Muscle layer of colon (tissue), 2 donors: ENCODE data around the gene CDC25B.

ENCODE experiments used
- H3K27ac ChIP-seq: one replicate; pipeline ENCODE4 v1.7.0; 2013; ENCODE audit warnings: low read depth, mild to moderate bottlenecking, low read length, moderate library complexity
- H3K27me3 ChIP-seq, 2 donors: one replicate each; pipeline ENCODE4 v1.7.0; 2013; ENCODE audit warnings: low read length in 2 of 2, mild to moderate bottlenecking in 2 of 2; ENCODE audit not compliant: insufficient read depth in 2 of 2, control insufficient read depth in 1 of 2
- H3K36me3 ChIP-seq: one replicate; pipeline ENCODE4 v1.7.0; 2013; ENCODE audit warnings: mild to moderate bottlenecking, low read length; ENCODE audit not compliant: insufficient read depth
- H3K4me1 ChIP-seq: one replicate; pipeline ENCODE4 v1.7.0; 2013; ENCODE audit warnings: mild to moderate bottlenecking, low read length; ENCODE audit not compliant: insufficient read depth
- H3K4me3 ChIP-seq, 2 donors: one replicate each; pipeline ENCODE4 v1.7.0; 2013; ENCODE audit warnings: low read length in 2 of 2, low read depth in 1 of 2, mild to moderate bottlenecking in 1 of 2, moderate library complexity in 1 of 2
- H3K9ac ChIP-seq: one replicate; pipeline ENCODE4 v1.7.0; 2013; ENCODE audit warnings: low read length
- H3K9me3 ChIP-seq: one replicate; pipeline ENCODE4 v1.7.0; 2013; ENCODE audit warnings: mild to moderate bottlenecking, low read length
- donor health status: abdominal sarcoma.
- donor health status: Adenocarcinoma of cecum.

CDC25B gene

DNA sequence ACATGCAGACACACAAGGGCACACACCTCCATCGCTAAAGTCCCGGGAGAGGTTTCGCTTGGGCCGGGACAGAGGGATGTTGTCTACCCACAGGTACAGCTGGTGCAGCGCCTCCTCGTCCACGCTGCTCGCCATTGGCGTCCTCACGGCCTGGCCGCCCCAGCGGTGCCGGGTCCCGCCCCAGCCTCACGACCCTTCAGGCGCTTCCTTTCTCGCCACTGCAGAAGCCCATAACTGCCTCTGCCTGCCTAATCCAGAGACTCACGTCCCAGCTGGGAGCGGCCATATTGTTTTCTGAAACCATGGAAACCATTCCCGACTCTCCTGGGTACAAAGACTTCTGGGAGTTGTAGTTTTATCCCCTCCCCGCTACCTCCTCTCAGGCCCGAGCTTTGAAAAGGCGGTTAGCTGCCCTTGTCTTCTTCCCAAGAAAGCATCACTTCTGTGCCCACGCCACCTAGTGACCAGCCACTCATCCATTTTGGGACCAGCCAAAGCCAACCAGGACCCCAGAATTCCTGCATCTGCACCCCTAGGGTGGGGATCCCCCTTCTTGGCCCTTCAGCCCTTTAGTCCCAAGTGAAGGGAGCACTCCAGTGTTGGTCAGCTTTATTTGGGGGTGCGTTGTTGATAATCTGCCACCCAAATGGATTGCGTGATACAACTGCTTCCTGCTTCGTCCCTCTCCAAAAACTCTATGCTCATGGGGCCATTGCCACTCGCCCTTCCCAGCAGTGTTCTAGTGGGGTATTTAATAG, 14.8 kb upstream of the CDC25B start, which contains the start of gene SPEF1:
Gene SPEF1, minus strand, starts transcription at position 296 of the 758 bp plus-strand sequence. Its CDS starts 161 bp downstream, at position 135.
- Histone ChIP-seq H3K27me3 (no peaks in the 10 kb centered on the region), H3K36me3 (no peaks in the 10 kb centered on the region), H3K27ac (peak within 1 kb of the TSS; percentile 37), H3K4me3 (peak within 1 kb of the TSS in 1 of 2 donors; percentile 72), H3K4me1 (peaks cover 48% of the 10 kb centered on the region), H3K9ac (no peak within 1 kb of the TSS), H3K9me3 (no peaks in the 10 kb centered on the region)

DNA sequence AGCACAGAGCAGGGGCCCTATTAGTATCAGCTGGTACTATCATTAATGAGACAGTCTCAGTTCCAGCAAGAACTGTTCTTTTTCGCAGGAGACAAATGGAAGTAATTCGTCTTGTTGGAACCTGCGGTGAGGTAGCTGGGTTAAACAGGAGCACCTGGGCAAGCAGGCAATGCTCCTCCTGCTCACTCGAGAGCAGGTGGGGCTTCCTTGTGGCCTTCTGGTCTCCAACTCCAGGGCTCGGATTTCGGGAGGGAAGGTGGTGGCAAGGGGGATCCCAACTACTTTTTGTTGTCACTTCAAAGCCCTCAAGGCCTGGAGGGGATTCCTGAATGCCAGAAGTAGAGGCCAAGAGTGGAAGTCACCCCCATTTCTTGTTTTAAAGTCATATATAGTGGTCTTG, 13.5 kb upstream of the CDC25B start:
- H3K36me3 ChIP-seq: no peaks in the 10 kb centered on the region
- no peak overlapping the region for H3K4me3 ChIP-seq

GRCh38 chr20:3783068-3783489, 13.0 kb upstream of the CDC25B start:
- Histone ChIP-seq H3K9ac (no peak overlapping the region), H3K4me1 (peaks cover 47% of the 10 kb centered on the region), H3K27ac (no peak overlapping the region)

More for the DNA sequence above, 13.5 kb upstream of the CDC25B start:
- Histone ChIP-seq H3K4me1 (peaks cover 47% of the 10 kb centered on the region), H3K9me3 (no peaks in the 10 kb centered on the region), H3K27ac (no peak overlapping the region), H3K9ac (no peak overlapping the region), H3K27me3 (no peaks in the 10 kb centered on the region)

GRCh38 chr20:3783511-3784195, 12.5 kb upstream of the CDC25B start:
- no peaks in the 10 kb centered on the region for H3K36me3 ChIP-seq
- no peaks in the 10 kb centered on the region for H3K27me3 ChIP-seq
- no peak overlapping the region for H3K27ac ChIP-seq
- peaks cover 41% of the 10 kb centered on the region for H3K4me1 ChIP-seq
- no peak overlapping the region for H3K4me3 ChIP-seq
- no peak overlapping the region for H3K9ac ChIP-seq
- no peaks in the 10 kb centered on the region for H3K9me3 ChIP-seq

More at GRCh38 chr20:3783068-3783489, 13.0 kb upstream of the CDC25B start:
- H3K9me3 ChIP-seq: no peaks in the 10 kb centered on the region
- H3K27me3 ChIP-seq: no peaks in the 10 kb centered on the region
- no peaks in the 10 kb centered on the region for H3K36me3 ChIP-seq
- no peak overlapping the region for H3K4me3 ChIP-seq

GRCh38 chr20:3784216-3784853, 11.8 kb upstream of the CDC25B start:
- Histone ChIP-seq H3K4me1 (peaks cover 41% of the 10 kb centered on the region), H3K4me3 (peak overlapping the region in 1 of 2 donors; percentile 84), H3K9ac (peak overlapping the region; percentile 50), H3K36me3 (no peaks in the 10 kb centered on the region), H3K27me3 (no peaks in the 10 kb centered on the region), H3K9me3 (no peaks in the 10 kb centered on the region), H3K27ac (no peak overlapping the region)

DNA sequence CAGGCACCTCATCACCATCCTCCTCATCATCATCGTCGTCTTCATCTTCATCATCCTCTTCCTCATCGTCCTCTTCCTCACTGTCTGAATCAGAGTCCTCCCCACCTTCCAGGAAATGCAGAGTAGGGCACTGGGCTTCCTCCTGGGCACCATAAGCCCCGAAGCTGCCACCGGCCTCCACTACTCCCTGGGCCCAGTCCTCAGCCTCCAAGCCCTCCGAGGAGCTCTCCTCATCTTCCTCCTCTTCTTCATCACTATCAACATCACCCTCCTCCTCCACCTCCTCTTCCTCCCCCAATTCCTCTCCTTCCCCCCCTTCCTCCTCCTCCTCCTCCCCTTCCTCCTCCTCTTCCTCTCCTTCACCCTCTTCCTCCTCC, 11.3 kb upstream of the CDC25B start:
- no peaks in the 10 kb centered on the region for H3K27me3 ChIP-seq
- H3K27ac ChIP-seq: no peak overlapping the region
- H3K4me1 ChIP-seq: peaks cover 41% of the 10 kb centered on the region
- no peaks in the 10 kb centered on the region for H3K36me3 ChIP-seq
- H3K9ac ChIP-seq: peak overlapping the region; percentile 57
- no peaks in the 10 kb centered on the region for H3K9me3 ChIP-seq
- H3K4me3 ChIP-seq: peak overlapping the region; percentile 71 to 84

DNA sequence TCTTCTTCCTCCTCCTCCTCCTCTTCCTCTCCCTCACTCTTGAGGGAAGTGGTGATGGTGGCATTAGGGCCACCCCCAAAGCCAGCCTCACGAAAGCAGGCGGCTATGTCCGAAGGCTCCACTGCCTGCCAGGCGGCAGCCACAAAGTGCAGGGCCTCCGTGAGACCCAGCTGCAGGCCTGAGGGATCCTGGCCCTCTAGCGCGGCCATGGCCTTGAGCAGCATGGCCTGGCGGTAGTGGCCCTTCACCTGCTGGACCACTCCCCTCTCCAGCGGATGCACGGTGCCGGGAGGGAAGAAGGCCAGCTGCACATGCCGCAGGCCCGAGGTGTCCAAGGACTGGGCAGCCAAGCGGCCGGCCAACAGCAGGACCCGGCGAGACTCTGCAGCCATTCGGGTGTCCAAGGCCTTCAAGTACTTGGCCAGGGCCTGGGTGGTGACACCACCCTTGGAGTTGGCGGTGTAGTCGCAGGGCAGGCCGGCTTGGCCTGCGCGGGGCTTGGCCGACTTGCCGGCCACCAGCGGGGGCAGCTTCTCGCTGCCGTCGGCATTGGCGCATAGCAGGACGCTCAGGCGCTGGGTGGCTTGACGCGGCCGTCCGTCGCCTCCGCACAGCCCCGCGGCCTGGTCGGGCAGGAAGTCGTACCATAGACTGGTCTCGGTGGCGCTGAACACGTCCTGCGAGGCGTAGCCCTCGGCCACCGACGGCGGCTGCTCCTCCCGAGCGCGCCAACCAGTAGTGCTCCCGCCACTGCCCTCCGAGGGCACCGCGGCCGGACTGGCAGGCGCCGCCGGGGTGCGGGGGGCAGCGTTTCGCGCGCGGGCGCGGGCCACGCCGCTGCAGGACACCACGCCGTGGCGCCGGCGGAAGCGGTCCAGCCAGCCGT, 10.6 kb upstream of the CDC25B start:
- Histone ChIP-seq H3K36me3 (no peaks in the 10 kb centered on the region), H3K4me3 (peak overlapping the region; percentile 71 to 84), H3K27me3 (no peaks in the 10 kb centered on the region), H3K9me3 (no peaks in the 10 kb centered on the region), H3K27ac (peak overlapping the region; percentile 78), H3K4me1 (peaks cover 41% of the 10 kb centered on the region), H3K9ac (peak overlapping the region; percentile 57)

DNA sequence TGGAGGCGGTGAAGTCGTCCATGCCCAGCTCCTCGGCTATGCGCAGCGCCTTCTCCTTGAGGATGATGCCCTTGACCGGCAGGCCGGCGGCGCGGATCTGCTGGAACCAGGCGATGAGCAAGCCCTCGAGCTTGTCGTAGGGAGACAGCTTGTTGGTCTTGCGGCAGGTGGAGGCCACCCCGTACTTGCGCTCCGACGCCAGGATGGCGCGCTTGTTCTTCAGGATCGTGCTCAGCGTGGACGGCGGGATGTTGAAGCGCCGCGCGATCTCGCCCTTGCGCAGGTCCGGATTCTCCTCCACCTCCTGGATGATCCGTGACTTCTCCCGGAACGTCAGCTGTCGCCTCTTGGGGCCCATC, 10.0 kb upstream of the CDC25B start:
- peak overlapping the region; percentile 71 to 84 for H3K4me3 ChIP-seq
- no peaks in the 10 kb centered on the region for H3K36me3 ChIP-seq
- H3K9ac ChIP-seq: peak overlapping the region; percentile 57
- H3K9me3 ChIP-seq: no peaks in the 10 kb centered on the region
- no peaks in the 10 kb centered on the region for H3K27me3 ChIP-seq
- peaks cover 36% of the 10 kb centered on the region for H3K4me1 ChIP-seq
- H3K27ac ChIP-seq: peak overlapping the region; percentile 78

DNA sequence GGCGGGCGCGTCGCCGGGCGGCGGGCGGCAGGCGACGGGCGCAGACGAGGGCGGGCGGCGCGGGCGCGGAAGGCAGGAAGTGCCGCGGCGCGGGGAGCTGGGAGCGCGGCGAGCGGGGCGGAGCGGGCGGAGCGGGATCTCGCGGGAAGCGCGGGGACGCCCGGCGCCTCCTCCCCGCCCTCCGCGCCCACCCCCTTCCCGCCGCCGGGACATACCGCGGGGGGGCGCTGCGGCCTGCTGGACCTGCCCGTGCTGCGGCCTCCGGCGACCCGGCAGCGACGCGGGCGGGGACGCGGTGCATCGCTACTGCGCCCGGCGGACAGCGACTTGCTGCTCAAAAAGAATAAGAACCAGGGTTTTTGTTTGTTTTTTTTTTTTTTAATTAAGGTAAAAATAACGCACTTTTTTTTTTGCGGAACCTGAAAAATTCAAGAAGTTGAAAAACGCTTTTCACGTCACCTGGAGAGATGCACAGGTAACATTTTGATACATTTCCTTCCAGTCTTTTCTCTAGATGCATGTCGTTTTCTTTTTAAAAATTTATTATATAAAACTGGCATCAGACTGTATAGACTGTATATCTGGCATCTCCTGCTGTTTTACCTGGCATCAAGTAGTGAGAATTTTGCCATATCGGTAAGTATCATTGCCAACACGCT, 9.3 kb upstream of the CDC25B start, which contains the start of gene CENPB:
Gene CENPB, minus strand, starts transcription at position 76 of the 659 bp plus-strand sequence. CDS start 257 bp downstream, outside the sequence.
- Histone ChIP-seq H3K27me3 (no peaks in the 10 kb centered on the region), H3K36me3 (no peaks in the 10 kb centered on the region), H3K9me3 (no peaks in the 10 kb centered on the region), H3K4me3 (peak within 1 kb of the TSS; percentile 71 to 84), H3K4me1 (peaks cover 31% of the 10 kb centered on the region), H3K9ac (peak within 1 kb of the TSS; percentile 57), H3K27ac (peak within 1 kb of the TSS; percentile 78)

DNA sequence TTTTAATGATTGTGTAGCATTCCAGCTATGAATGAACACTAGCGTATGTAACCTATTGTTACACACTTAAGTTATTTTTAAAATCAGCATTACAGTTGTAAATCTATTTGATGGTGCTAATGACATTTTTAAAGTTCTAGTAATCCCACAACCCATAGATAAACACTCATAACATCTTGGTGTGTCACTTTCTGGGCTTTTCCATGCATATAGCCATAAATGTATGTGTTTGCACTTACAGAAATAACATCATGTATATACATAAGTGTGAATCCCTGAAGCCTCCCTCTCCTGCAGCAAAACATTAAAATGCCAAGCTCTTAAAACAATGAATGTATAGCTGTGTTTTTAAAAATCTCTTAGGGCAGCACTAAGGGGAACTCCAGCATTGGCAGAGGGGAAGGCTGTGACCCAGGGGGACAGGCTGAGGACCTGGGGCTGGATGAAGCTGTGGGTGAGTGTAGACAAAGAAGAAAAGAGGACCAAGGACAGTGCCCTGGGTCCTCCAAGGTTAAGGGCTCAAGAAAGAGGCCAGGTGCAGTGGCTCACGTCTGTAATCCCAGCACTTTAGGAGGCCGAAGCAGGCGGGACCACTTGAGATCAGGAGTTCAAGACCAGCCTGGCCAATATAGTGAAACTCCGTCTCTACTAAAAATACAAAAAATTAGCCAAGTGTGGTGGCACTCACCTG, 8.6 kb upstream of the CDC25B start:
- no peak overlapping the region for H3K4me3 ChIP-seq
- peaks cover 31% of the 10 kb centered on the region for H3K4me1 ChIP-seq
- H3K27ac ChIP-seq: peak overlapping the region; percentile 42
- H3K9me3 ChIP-seq: no peaks in the 10 kb centered on the region
- no peaks in the 10 kb centered on the region for H3K27me3 ChIP-seq
- H3K9ac ChIP-seq: peak overlapping the region; percentile 27
- no peaks in the 10 kb centered on the region for H3K36me3 ChIP-seq
